Loucy (cell line): ENCODE results near the gene CTPS2.

Source experiments
- H2AFZ ChIP-seq: fragments of 200-600 bp; sonication (generic); 2 replicates; pipeline ENCODE4 v1.6.0; 2016; ENCODE audit warnings: antibody characterized with exemption, mild to moderate bottlenecking, low read length, moderate library complexity
- H3F3A ChIP-seq: fragments of 200-600 bp; 2 replicates; pipeline ENCODE4 v1.6.0; 2016; ENCODE audit warnings: antibody characterized with exemption, low read depth, mild to moderate bottlenecking
- H3K27me3 ChIP-seq: fragments of 200-600 bp; sonication (generic); 2 replicates; pipeline ENCODE4 v1.6.1; 2014; ENCODE audit warnings: low read length, mild to moderate bottlenecking; ENCODE audit not compliant: insufficient read depth, poor library complexity, severe bottlenecking
- H3K36me3 ChIP-seq: fragments of 200-600 bp; sonication (generic); 2 replicates; pipeline ENCODE4 v1.6.1; 2016; ENCODE audit warnings: low read length; ENCODE audit not compliant: insufficient read depth
- H3K4me1 ChIP-seq: fragments of 200-600 bp; sonication (generic); 2 replicates; pipeline ENCODE4 v1.5.1; 2014; ENCODE audit warnings: low read length, mild to moderate bottlenecking; ENCODE audit not compliant: insufficient read depth, poor library complexity, severe bottlenecking
- H3K4me2 ChIP-seq: fragments of 200-600 bp; sonication (generic); 2 replicates; pipeline ENCODE4 v1.6.0; 2014; ENCODE audit warnings: antibody characterized with exemption, low read length, low read depth, mild to moderate bottlenecking; ENCODE audit not compliant: poor library complexity, severe bottlenecking
- H3K4me3 ChIP-seq: fragments of 200-600 bp; sonication (generic); 2 replicates; pipeline ENCODE4 v1.5.1; 2014; ENCODE audit warnings: low read length, mild to moderate bottlenecking, mixed read lengths; ENCODE audit not compliant: poor library complexity, severe bottlenecking
- H3K79me2 ChIP-seq: fragments of 200-600 bp; sonication (generic); 2 replicates; pipeline ENCODE4 v1.6.1; 2014; ENCODE audit warnings: low read length; ENCODE audit not compliant: insufficient read depth
- H3K9ac ChIP-seq: fragments of 200-600 bp; sonication (generic); 2 replicates; pipeline ENCODE4 v1.6.0; 2014; ENCODE audit warnings: mild to moderate bottlenecking, low read depth, low read length, moderate library complexity; ENCODE audit not compliant: poor library complexity, severe bottlenecking
- H3K9me2 ChIP-seq: fragments of 200-600 bp; sonication (generic); replicated peaks from 2 replicates; pipeline ENCODE4 v1.6.1; 2016; ENCODE audit warnings: low read depth, low read length, mixed read lengths
- H3K9me3 ChIP-seq: fragments of 200-600 bp; sonication (generic); 2 replicates; pipeline ENCODE4 v1.6.1; 2014; ENCODE audit warnings: mild to moderate bottlenecking, antibody characterized with exemption, low read length, low read depth; ENCODE audit not compliant: insufficient read depth
- H4K20me1 ChIP-seq: fragments of 200-600 bp; sonication (generic); 2 replicates; pipeline ENCODE4 v1.6.0; 2014; ENCODE audit warnings: antibody characterized with exemption, low read length, mild to moderate bottlenecking; ENCODE audit not compliant: insufficient read depth, poor library complexity, severe bottlenecking
- CTCF ChIP-seq: fragments of 200-600 bp; sonication (generic); conservative IDR thresholded peaks from 2 replicates; pipeline ENCODE4 v1.5.1; 2014; ENCODE audit warnings: mild to moderate bottlenecking, antibody characterized with exemption, low read length
- EZH2phosphoT487 ChIP-seq: fragments of 200-600 bp; IDR thresholded peaks from 2 replicates; pipeline ENCODE4 v1.6.1; 2018; ENCODE audit warnings: antibody characterized with exemption, mild to moderate bottlenecking, moderate library complexity, borderline replicate concordance

CTPS2 gene

DNA sequence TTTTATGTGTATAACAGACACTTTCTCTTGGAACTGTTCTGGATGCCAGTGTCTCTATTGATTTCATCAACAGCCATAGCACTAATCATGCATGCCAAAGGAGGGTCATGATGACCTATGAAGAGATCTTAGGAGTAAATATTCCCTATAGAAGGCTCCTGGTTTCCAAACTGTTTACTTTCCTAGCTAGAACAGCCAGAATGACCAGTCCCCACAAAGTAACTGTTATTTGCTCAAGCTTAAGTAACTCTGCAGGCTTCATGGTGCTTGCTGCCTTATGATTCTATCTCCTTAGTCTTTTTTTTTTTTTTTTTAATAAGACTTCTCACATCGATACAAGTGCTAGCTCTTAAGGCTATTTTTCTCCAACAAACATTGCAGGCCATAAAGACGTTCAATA, 50.1 kb downstream of the CTPS2 start:
- Histone ChIP-seq H3K79me2 (no peaks in the 10 kb centered on the region), H3K4me2 (no peak overlapping the region), H3K4me3 (no peak overlapping the region), H3K4me1 (no peaks in the 10 kb centered on the region), H3K9me3 (no peaks in the 10 kb centered on the region), H3K36me3 (no peaks in the 10 kb centered on the region; the same call in 1 of the 2 replicates), H3F3A (no peaks in the 10 kb centered on the region), H3K27me3 (no peaks in the 10 kb centered on the region), H3K9me2 (no peaks in the 10 kb centered on the region), H2AFZ (no peak overlapping the region), H4K20me1 (no peaks in the 10 kb centered on the region), H3K9ac (no peak overlapping the region)
- TF ChIP-seq EZH2phosphoT487 (no peak), CTCF (no peak)

DNA sequence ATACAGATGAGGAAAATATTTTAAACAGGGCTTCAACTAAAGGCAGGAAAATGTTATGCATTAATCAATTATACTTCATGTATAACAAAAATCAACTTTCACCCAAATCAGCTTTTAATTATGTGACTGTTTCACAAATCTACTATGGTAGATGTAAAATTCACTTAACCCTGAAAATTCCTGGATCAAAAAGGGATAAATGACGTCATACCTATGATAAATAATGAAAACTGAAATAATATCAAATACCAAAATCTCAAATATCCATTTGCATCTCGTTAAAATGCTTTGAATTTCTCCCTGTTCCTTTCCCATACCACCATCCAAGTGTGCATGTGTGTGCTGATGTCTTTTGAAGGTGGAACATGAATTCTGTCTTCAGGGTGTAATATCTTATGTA, 51.0 kb downstream of the CTPS2 start:
- no peak overlapping the region for H3K4me2 ChIP-seq
- H3K36me3 ChIP-seq: no peaks in the 10 kb centered on the region; the same call in 1 of the 2 replicates
- no peaks in the 10 kb centered on the region for H3K27me3 ChIP-seq
- H3F3A ChIP-seq: no peaks in the 10 kb centered on the region
- TF ChIP-seq EZH2phosphoT487: no peak
- TF ChIP-seq CTCF: no peak
- H4K20me1 ChIP-seq: no peaks in the 10 kb centered on the region
- H3K9ac ChIP-seq: no peak overlapping the region
- H2AFZ ChIP-seq: no peak overlapping the region
- H3K4me1 ChIP-seq: no peaks in the 10 kb centered on the region
- no peaks in the 10 kb centered on the region for H3K9me3 ChIP-seq
- H3K79me2 ChIP-seq: no peaks in the 10 kb centered on the region
- H3K9me2 ChIP-seq: no peaks in the 10 kb centered on the region
- H3K4me3 ChIP-seq: no peak overlapping the region

DNA sequence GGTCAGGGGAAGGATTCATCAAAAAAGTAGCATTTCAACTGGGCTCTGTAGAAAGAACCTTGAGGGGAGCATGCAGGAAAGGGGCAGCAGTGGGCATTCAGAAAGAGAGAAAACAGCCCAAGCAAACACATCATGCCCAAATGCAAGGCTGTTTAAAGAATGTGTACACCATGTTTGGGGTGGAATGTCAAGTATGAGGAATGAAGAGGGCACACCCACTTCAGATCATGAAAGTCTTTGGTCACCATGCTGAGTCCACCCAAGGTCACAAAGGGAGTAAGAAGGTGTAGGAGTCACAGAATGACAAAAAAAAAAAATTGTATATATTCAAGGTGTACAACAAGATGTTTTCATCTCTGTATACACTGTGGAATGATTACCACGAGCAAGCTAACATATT, 53.1 kb downstream of the CTPS2 start:
- no peak overlapping the region for H3K9ac ChIP-seq

More for the DNA sequence above, 53.1 kb downstream of the CTPS2 start:
- no peaks in the 10 kb centered on the region for H3K4me1 ChIP-seq
- H3K9me3 ChIP-seq: no peaks in the 10 kb centered on the region
- no peaks in the 10 kb centered on the region for H3K9me2 ChIP-seq
- no peak overlapping the region for H3K4me2 ChIP-seq
- TF ChIP-seq EZH2phosphoT487: no peak
- no peak for TF ChIP-seq CTCF
- no peak overlapping the region for H3K4me3 ChIP-seq
- no peaks in the 10 kb centered on the region for H3F3A ChIP-seq
- H2AFZ ChIP-seq: no peak overlapping the region
- no peaks in the 10 kb centered on the region for H3K36me3 ChIP-seq
- no peaks in the 10 kb centered on the region for H3K27me3 ChIP-seq
- no peaks in the 10 kb centered on the region for H4K20me1 ChIP-seq
- H3K79me2 ChIP-seq: no peaks in the 10 kb centered on the region
